Activated CD8-positive, alpha-beta T cell treated with anti-CD3 and anti-CD28 coated beads for 36 hours (primary cell): Measurements from ENCODE around the gene LRRK1. TPM values are rescaled to one million over a fixed set of nuclear protein-coding genes. Genes with fewer than 3 reads are reported as not detected.

Experiments used
- ATAC-seq: fragments of 200-7000 bp; cut with Tn5 transposase; one replicate; pipeline ENCODE4 v1.10.0; 2021; ENCODE audit warnings: mild to moderate bottlenecking, moderate library complexity
- CTCF ChIA-PET: fragments of 350-600 bp; sonication (Branson Sonifier 250); formaldehyde crosslinking; loops from one replicate; lab custom pipeline; 2021; ENCODE audit warnings: antibody characterized with exemption; lab: Charles Lee
- POLR2A ChIA-PET: fragments of 350-600 bp; sonication (Branson Sonifier 250); formaldehyde crosslinking; loops from one replicate; lab custom pipeline; 2021; ENCODE audit warnings: antibody characterized with exemption; lab: Charles Lee
- DNase-seq: peaks from one replicate; pipeline ENCODE4 v3.0.0-alpha.2; 2020
- H3K27ac Mint-ChIP-seq: one replicate; pipeline ENCODE4 v1.8.0; 2021; ENCODE audit warnings: mild to moderate bottlenecking, mixed read lengths
- H3K27me3 Mint-ChIP-seq: one replicate; pipeline ENCODE4 v1.8.0; 2021; ENCODE audit warnings: mixed read lengths
- H3K36me3 Mint-ChIP-seq: one replicate; pipeline ENCODE4 v1.8.0; 2021; ENCODE audit warnings: low read depth, mixed read lengths
- H3K4me1 Mint-ChIP-seq: one replicate; pipeline ENCODE4 v1.8.0; 2021; ENCODE audit warnings: low read depth, mixed read lengths
- H3K4me3 Mint-ChIP-seq: one replicate; pipeline ENCODE4 v1.8.0; 2021; ENCODE audit warnings: mild to moderate bottlenecking, moderate library complexity, mixed read lengths
- H3K9me3 Mint-ChIP-seq: one replicate; pipeline ENCODE4 v1.8.0; 2021; ENCODE audit warnings: mixed read lengths
- CTCF ChIP-seq: fragments of 200-600 bp; IDR thresholded peaks from one replicate; pipeline ENCODE4 v1.8.0; 2022; ENCODE audit warnings: antibody characterized with exemption, mild to moderate bottlenecking
- intact Hi-C: fragments of 100-400 bp; cut with micrococcal nuclease; formaldehyde crosslinking; loops from one replicate; pipeline ENCODE4 v1.10.0; 2022
- total RNA-seq, 2 experiments: library from RNA; stranded (reverse); gene quantifications; one replicate each; pipeline ENCODE4 v1.2.3, GENCODE V29; 2021

LRRK1 gene
- total RNA-seq, 2 experiments from 2014 or later, result 0.50 to 0.83 TPM

- DNase-seq (no peak), ATAC-seq (no peak)
- Mint-ChIP-seq H3K27me3 (no peaks in the 10 kb centered on the region), H3K4me3 (no peak overlapping the region), H3K36me3 (no peaks in the 10 kb centered on the region), H3K27ac (no peak overlapping the region), H3K9me3 (peaks cover 2% of the 10 kb centered on the region), H3K4me1 (no peaks in the 10 kb centered on the region)
- intact Hi-C loops, result no loop called here
- POLR2A ChIA-PET, result interaction anchor here (1.0 kb wide), 1 partner anchor 171 kb away, joined by 3 read pairs; no protein-coding TSS in a partner anchor
- no peak for TF ChIP-seq CTCF
- CTCF ChIA-PET, result interaction anchor here (0.7 to 1.4 kb wide), 3 partner anchors 12 to 43 kb away, joined by 3 to 6 read pairs (median 3); no protein-coding TSS in a partner anchor
These were observed 181.0 kb downstream of the LRRK1 start for GRCh38 chr15:101100118-101100517.

GRCh38 chr15:101100593-101101442 is 181.7 kb downstream of the LRRK1 start:
- Mint-ChIP-seq H3K36me3 (no peaks in the 10 kb centered on the region), H3K9me3 (peaks cover 2% of the 10 kb centered on the region), H3K4me3 (no peak overlapping the region), H3K27me3 (no peaks in the 10 kb centered on the region), H3K4me1 (no peaks in the 10 kb centered on the region), H3K27ac (no peak overlapping the region)
- ATAC-seq (no peak), DNase-seq (no peak)
- POLR2A ChIA-PET, result interaction anchor here (1.0 kb wide), 1 partner anchor 170 kb away, joined by 3 read pairs; no protein-coding TSS in a partner anchor
- intact Hi-C loops, result no loop called here
- CTCF ChIA-PET, result interaction anchor here (0.6 to 2.4 kb wide), 6 partner anchors 12 to 157 kb away, joined by 3 to 7 read pairs (median 3); no protein-coding TSS in a partner anchor
- no peak for TF ChIP-seq CTCF

GRCh38 chr15:101101676-101102075 is 182.5 kb downstream of the LRRK1 start:
- H3K4me1 Mint-ChIP-seq, result no peaks in the 10 kb centered on the region
- no peak overlapping the region for H3K27ac Mint-ChIP-seq
- H3K9me3 Mint-ChIP-seq, result peaks cover 2% of the 10 kb centered on the region
- ATAC-seq (no peak), DNase-seq (no peak)
- H3K4me3 Mint-ChIP-seq, result no peak overlapping the region
- POLR2A ChIA-PET, result no interaction called here
- H3K27me3 Mint-ChIP-seq, result no peaks in the 10 kb centered on the region
- intact Hi-C loops, result no loop called here
- H3K36me3 Mint-ChIP-seq, result no peaks in the 10 kb centered on the region
- CTCF ChIA-PET, result interaction anchor here (0.7 to 2.4 kb wide), 7 partner anchors 9 to 156 kb away, joined by 3 to 7 read pairs (median 3); no protein-coding TSS in a partner anchor
- no peak for TF ChIP-seq CTCF

- intact Hi-C loops, result no loop called here
- no peak overlapping the region for H3K27ac Mint-ChIP-seq
- TF ChIP-seq CTCF, result no peak
- H3K36me3 Mint-ChIP-seq, result no peaks in the 10 kb centered on the region
- no peaks in the 10 kb centered on the region for H3K4me1 Mint-ChIP-seq
- DNase-seq, result no peak
- H3K27me3 Mint-ChIP-seq, result no peaks in the 10 kb centered on the region
- no peak for ATAC-seq
- H3K4me3 Mint-ChIP-seq, result no peak overlapping the region
- POLR2A ChIA-PET, result interaction anchor here (0.8 kb wide), 1 partner anchor 17 kb away, joined by 3 read pairs; no protein-coding TSS in a partner anchor
- peaks cover 2% of the 10 kb centered on the region for H3K9me3 Mint-ChIP-seq
- CTCF ChIA-PET, result interaction anchor here (0.9 to 2.4 kb wide), 3 partner anchors 13 to 155 kb away, joined by 3 to 7 read pairs (median 3); no protein-coding TSS in a partner anchor
These were observed 183.6 kb downstream of the LRRK1 start for GRCh38 chr15:101102746-101103145.

- DNase-seq, result no peak
- Mint-ChIP-seq H3K27me3 (no peaks in the 10 kb centered on the region), H3K27ac (no peak overlapping the region), H3K36me3 (no peaks in the 10 kb centered on the region), H3K4me1 (no peaks in the 10 kb centered on the region), H3K9me3 (peaks cover 2% of the 10 kb centered on the region), H3K4me3 (no peak overlapping the region)
- CTCF ChIA-PET, result interaction anchor here (0.9 to 2.4 kb wide), 2 partner anchors 153 to 154 kb away, joined by 3 to 7 read pairs; no protein-coding TSS in a partner anchor
- POLR2A ChIA-PET, result no interaction called here
- intact Hi-C loops, result no loop called here
- ATAC-seq, result no peak
- no peak for TF ChIP-seq CTCF
These were observed 184.4 kb downstream of the LRRK1 start for GRCh38 chr15:101103598-101103997.
